Panc1 (cell line): ENCODE results near the gene AGPAT4.

ENCODE experiments used
- CTCF ChIP-seq: fragments of 450-650 bp; IDR thresholded peaks from 2 replicates; pipeline ENCODE4 v1.5.1; 2017; ENCODE audit warnings: mild to moderate bottlenecking
- POLR2AphosphoS5 ChIP-seq: IDR thresholded peaks from 2 replicates; pipeline ENCODE4 v1.6.1; 2012; ENCODE audit warnings: mild to moderate bottlenecking, low read depth, low read length, moderate library complexity
- REST ChIP-seq, 2 experiments: IDR thresholded peaks; 2 replicates each; pipeline ENCODE4 v1.6.1; 2011 to 2012; ENCODE audit warnings: low read depth in 2 of 2, control low read depth in 1 of 2, low read length in 1 of 2, mild to moderate bottlenecking in 1 of 2, moderate library complexity in 1 of 2; ENCODE audit not compliant: insufficient read depth in 1 of 2
- SIN3A ChIP-seq: IDR thresholded peaks from 2 replicates; pipeline ENCODE4 v1.6.1; 2012; ENCODE audit warnings: low read depth, mild to moderate bottlenecking, low read length, moderate library complexity, borderline replicate concordance; ENCODE audit not compliant: insufficient read depth

- TF ChIP-seq POLR2AphosphoS5 (no peak), CTCF (no peak), REST (IDR thresholded peaks at IDR 0.05; ENCODE audit: insufficient read depth in 1 of 2, low read depth in 2 of 2, low read length in 1 of 2) (no peak), SIN3A (no peak)
These were observed 57.8 kb downstream of the AGPAT4 start for GRCh38 chr6:161215876-161216615.
